IMR-90 (cell line): Measurements from ENCODE around the gene SPINDOC. TPM values are rescaled to one million over a fixed set of nuclear protein-coding genes. Genes with fewer than 3 reads are reported as not detected.

ENCODE experiments used
- ATAC-seq: fragments of 200-7000 bp; cut with Tn5 transposase; 2 replicates; pipeline ENCODE4 v1.9.1; 2020; ENCODE audit warnings: low read depth, mild to moderate bottlenecking, moderate library complexity
- BruUV-seq: library from RNA; stranded (reverse); fragments of 400-500 nt; replicated peaks from 2 replicates; lab custom pipeline; 2021; lab: Mats Ljungman, UMichigan
- CTCF ChIA-PET: fragments of 300-600 bp; formaldehyde crosslinking; extraction: SDS; loops from one replicate; lab custom pipeline; 2021; ENCODE audit warnings: antibody characterized with exemption; lab: Yijun Ruan, JAX
- POLR2A ChIA-PET: fragments of 300-600 bp; sonication (Branson Sonifier 250); formaldehyde crosslinking; loops from one replicate; lab custom pipeline; 2022; ENCODE audit warnings: antibody characterized with exemption; ENCODE audit not compliant: unreplicated experiment; lab: Charles Lee
- DNase-seq: peaks from one replicate; pipeline ENCODE4 v3.0.0; 2013
- H2AFZ ChIP-seq: replicated peaks from 2 replicates; pipeline ENCODE3; 2013; ENCODE audit warnings: low read length, mild to moderate bottlenecking; ENCODE audit not compliant: poor library complexity
- H2AK5ac ChIP-seq: 2 replicates; pipeline ENCODE4 v1.6.1; 2013; ENCODE audit warnings: low read depth, low read length, inconsistent platforms
- H2AK9ac ChIP-seq: replicated peaks from 2 replicates; pipeline ENCODE3; 2013; ENCODE audit warnings: mild to moderate bottlenecking, low read depth, low read length, moderate library complexity; ENCODE audit not compliant: poor library complexity
- H2BK120ac ChIP-seq: 2 replicates; pipeline ENCODE4 v1.6.1; 2013; ENCODE audit warnings: low read depth, low read length, inconsistent platforms
- H2BK15ac ChIP-seq: 3 replicates; pipeline ENCODE4 v1.6.1; 2013; ENCODE audit warnings: low read depth, low read length, inconsistent platforms
- H2BK20ac ChIP-seq: 2 replicates; pipeline ENCODE4 v1.6.1; 2013; ENCODE audit warnings: low read depth, mild to moderate bottlenecking, inconsistent platforms, low read length, moderate library complexity
- H2BK5ac ChIP-seq: 2 replicates; pipeline ENCODE4 v1.6.1; 2013; ENCODE audit warnings: mild to moderate bottlenecking, low read depth, low read length, inconsistent platforms; ENCODE audit not compliant: poor library complexity, severe bottlenecking
- H3K14ac ChIP-seq: replicated peaks from 2 replicates; pipeline ENCODE4 v1.6.1; 2013; ENCODE audit warnings: low read depth, low read length, inconsistent platforms
- H3K18ac ChIP-seq: 2 replicates; pipeline ENCODE4 v1.6.1; 2013; ENCODE audit warnings: low read depth, low read length, control low read depth
- H3K23ac ChIP-seq: 2 replicates; pipeline ENCODE4 v1.6.1; 2013; ENCODE audit warnings: low read depth, low read length, inconsistent platforms
- H3K27ac ChIP-seq: 2 replicates; pipeline ENCODE4 v1.5.1; 2013; ENCODE audit warnings: mild to moderate bottlenecking, control low read depth, low read length; ENCODE audit not compliant: insufficient read depth
- H3K27me3 ChIP-seq: 2 replicates; pipeline ENCODE4 v1.6.1; 2013; ENCODE audit warnings: low read length; ENCODE audit not compliant: control insufficient read depth, insufficient read depth
- H3K36me3 ChIP-seq: 2 replicates; pipeline ENCODE4 v1.6.1; 2013; ENCODE audit warnings: low read length, mixed read lengths; ENCODE audit not compliant: control insufficient read depth, insufficient read depth
- H3K4ac ChIP-seq: 2 replicates; pipeline ENCODE4 v1.6.1; 2013; ENCODE audit warnings: low read depth, low read length, inconsistent platforms
- H3K4me1 ChIP-seq: 2 replicates; pipeline ENCODE4 v1.6.1; 2013; ENCODE audit warnings: low read length, mixed read lengths; ENCODE audit not compliant: control insufficient read depth, insufficient read depth
- H3K4me2 ChIP-seq: 2 replicates; pipeline ENCODE4 v1.6.1; 2013; ENCODE audit warnings: low read depth, mild to moderate bottlenecking, control low read depth, low read length, moderate library complexity
- H3K4me3 ChIP-seq: 2 replicates; pipeline ENCODE4 v1.5.1; 2013; ENCODE audit warnings: low read depth, mild to moderate bottlenecking, control low read depth, low read length, moderate library complexity; ENCODE audit not compliant: insufficient read depth
- H3K56ac ChIP-seq: 2 replicates; pipeline ENCODE4 v1.6.1; 2013; ENCODE audit warnings: low read length, inconsistent platforms; ENCODE audit not compliant: insufficient read depth; ENCODE audit errors: extremely low read depth
- H3K79me1 ChIP-seq, 2 experiments: 2 replicates each; pipeline ENCODE4 v1.6.1; 2013; ENCODE audit warnings: low read length in 2 of 2, inconsistent platforms in 1 of 2, low read depth in 1 of 2
- H3K9ac ChIP-seq: 2 replicates; pipeline ENCODE4 v1.6.1; 2013; ENCODE audit warnings: low read depth, low read length, control low read depth
- H3K9me1 ChIP-seq: 2 replicates; pipeline ENCODE4 v1.6.1; 2013; ENCODE audit warnings: low read length, inconsistent platforms; ENCODE audit not compliant: insufficient read depth
- H3K9me3 ChIP-seq: 2 replicates; pipeline ENCODE4 v1.6.1; 2013; ENCODE audit warnings: low read length; ENCODE audit not compliant: control insufficient read depth, insufficient read depth
- H4K20me1 ChIP-seq: 2 replicates; pipeline ENCODE4 v1.6.1; 2013; ENCODE audit warnings: low read length, inconsistent platforms; ENCODE audit not compliant: insufficient read depth
- H4K5ac ChIP-seq: 2 replicates; pipeline ENCODE4 v1.6.1; 2013; ENCODE audit warnings: mild to moderate bottlenecking, low read depth, low read length, control low read depth
- H4K8ac ChIP-seq, 2 experiments: 2 replicates each; pipeline ENCODE4 v1.6.1; 2013; ENCODE audit warnings: low read depth in 2 of 2, low read length in 2 of 2, control low read depth in 1 of 2, inconsistent platforms in 1 of 2
- H4K91ac ChIP-seq: 2 replicates; pipeline ENCODE4 v1.6.1; 2013; ENCODE audit warnings: low read depth, low read length, inconsistent platforms; ENCODE audit not compliant: insufficient read depth
- BHLHE40 ChIP-seq: fragments of 150-350 bp; IDR thresholded peaks from 2 replicates; pipeline ENCODE4 v1.6.1; 2016; ENCODE audit warnings: mild to moderate bottlenecking, low read depth, low read length
- CEBPB ChIP-seq: IDR thresholded peaks from 2 replicates; pipeline ENCODE4 v1.6.1; 2012; ENCODE audit warnings: low read depth, low read length, improper control_type of control experiment
- CTCF ChIP-seq: conservative IDR thresholded peaks from 2 replicates; pipeline ENCODE4 v1.5.1; 2012; ENCODE audit warnings: mild to moderate bottlenecking, low read depth, low read length, improper control_type of control experiment
- FOS ChIP-seq: fragments of 150-350 bp; IDR thresholded peaks from 2 replicates; pipeline ENCODE4 v1.6.1; 2016; ENCODE audit warnings: low read depth, low read length
- MAFK ChIP-seq: IDR thresholded peaks from 2 replicates; pipeline ENCODE4 v1.6.1; 2012; ENCODE audit warnings: low read depth, low read length, improper control_type of control experiment
- MAZ ChIP-seq: IDR thresholded peaks from 2 replicates; pipeline ENCODE4 v1.6.1; 2012; ENCODE audit warnings: low read depth, mild to moderate bottlenecking, low read length, improper control_type of control experiment, moderate library complexity, borderline replicate concordance
- whole genome bisulfite sequencing, 2 experiments: methylation state at CpG; one replicate each; pipeline versions ENCODE4 v1.1.5 to v1.1.7; 2013; ENCODE audit warnings: missing lambda C conversion rate in 2 of 2; ENCODE audit not compliant: insufficient read length in 1 of 2; ENCODE audit errors: extremely low coverage in 2 of 2; 5-methylcytosine and 5-hydroxymethylcytosine counted together
- dilution Hi-C: fragments of 300-500 bp; cut with HindIII; formaldehyde crosslinking; loops from one replicate; pipeline ENCODE4 v1.14.3; 2018; ENCODE audit warnings: low sequenced_read_pairs; ENCODE audit not compliant: unreplicated experiment
- in situ Hi-C: fragments of 300-500 bp; cut with MboI; formaldehyde crosslinking; loops from 3 replicates; pipeline ENCODE4 v1.14.3; 2019; ENCODE audit warnings: low sequenced_read_pairs, inconsistent platforms, mixed read lengths
- intact Hi-C: fragments of 100-400 bp; cut with micrococcal nuclease; formaldehyde crosslinking; loops from 2 replicates; pipeline ENCODE4 v1.10.0; 2022
- polyA plus RNA-seq, 3 experiments: library from polyadenylated mRNA; depleted of rRNA; stranded (reverse); fragments of >200 nt; gene quantifications; 2 replicates each; pipeline ENCODE4 v1.2.3, GENCODE V29; 2012; ENCODE audit warnings: low replicate concordance in 1 of 3
- total RNA-seq: library from RNA; depleted of rRNA; stranded (reverse); fragments of >200 nt; gene quantifications from 2 replicates; pipeline ENCODE4 v1.2.3, GENCODE V29; 2012
- TF ChIP-seq, protein P1 (sequence below): fragments of 150-350 bp; IDR thresholded peaks from 2 replicates; pipeline ENCODE4 v1.6.1; 2016; ENCODE audit warnings: low read depth, mild to moderate bottlenecking, low read length, moderate library complexity, borderline replicate concordance

The SPINDOC gene
- total and polyA plus RNA-seq, 2 of the 4 experiments (the other 2 are of a cell fraction), result 10.0 to 29.9 TPM

GRCh38 chr11:63769714-63770455 lies 43.4 kb upstream of the SPINDOC start:
- ATAC-seq, result no peak
- peaks cover 16% of the 10 kb centered on the region for H3K4me1 ChIP-seq
- peak overlapping the region; percentile 89 for H2AK9ac ChIP-seq
- peak overlapping the region; percentile 38 for H3K4ac ChIP-seq
- intact Hi-C loops, result loop anchor here (2.0 kb wide), 4 partner anchors 43 to 383 kb away; partner anchors contain the start of gene SPINDOC
- POLR2A ChIA-PET, result no interaction called here
- DNase-seq, result no peak
- no peaks in the 10 kb centered on the region for H3K9me3 ChIP-seq
- H3K9ac ChIP-seq, result peak overlapping the region; percentile 35
- no peak overlapping the region for H4K5ac ChIP-seq
- H3K27ac ChIP-seq, result no peak overlapping the region
- no peak overlapping the region for H2BK5ac ChIP-seq
- peaks cover 7% of the 10 kb centered on the region for H3K36me3 ChIP-seq
- peak overlapping the region; percentile 65 for H3K4me2 ChIP-seq
- peak overlapping the region; percentile 78; the same call in 1 of the 2 replicates for H2AK5ac ChIP-seq
- no peak overlapping the region for H2BK120ac ChIP-seq
- H3K4me3 ChIP-seq, result peak overlapping the region; percentile 59
- H3K18ac ChIP-seq, result no peak overlapping the region
- H2AFZ ChIP-seq, result peak overlapping the region; percentile 96
- peaks cover 25% of the 10 kb centered on the region for H4K20me1 ChIP-seq
- in situ Hi-C loops, result loop anchor here (10.0 kb wide), 1 partner anchor 175 kb away; no protein-coding TSS in a partner anchor
- peaks cover 7% of the 10 kb centered on the region for H3K9me1 ChIP-seq
- no peak overlapping the region for H2BK20ac ChIP-seq
- 3% methylated on average over 13 of the region's 35 CpGs; no CpG with 5 or more reads in 1 of the 2 experiments for WGBS, 2 experiments
- no TSS peak for BruUV-seq
- no peak for TF ChIP-seq FOS
- TF ChIP-seq CTCF, result no peak
- no peak for TF ChIP-seq CEBPB
- TF ChIP-seq MAFK, result no peak
- TF ChIP-seq, protein P1, sequence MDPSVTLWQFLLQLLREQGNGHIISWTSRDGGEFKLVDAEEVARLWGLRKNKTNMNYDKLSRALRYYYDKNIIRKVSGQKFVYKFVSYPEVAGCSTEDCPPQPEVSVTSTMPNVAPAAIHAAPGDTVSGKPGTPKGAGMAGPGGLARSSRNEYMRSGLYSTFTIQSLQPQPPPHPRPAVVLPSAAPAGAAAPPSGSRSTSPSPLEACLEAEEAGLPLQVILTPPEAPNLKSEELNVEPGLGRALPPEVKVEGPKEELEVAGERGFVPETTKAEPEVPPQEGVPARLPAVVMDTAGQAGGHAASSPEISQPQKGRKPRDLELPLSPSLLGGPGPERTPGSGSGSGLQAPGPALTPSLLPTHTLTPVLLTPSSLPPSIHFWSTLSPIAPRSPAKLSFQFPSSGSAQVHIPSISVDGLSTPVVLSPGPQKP, result no peak
- no peak for TF ChIP-seq MAZ
- TF ChIP-seq BHLHE40, result no peak
- no peak overlapping the region for H2BK15ac ChIP-seq
- CTCF ChIA-PET, result interaction anchor here (1.6 kb wide), 1 partner anchor 66 kb away, joined by 4 read pairs; no protein-coding TSS in a partner anchor
- H3K14ac ChIP-seq, result peak overlapping the region; percentile 6
- H4K91ac ChIP-seq, result no peak overlapping the region
- peak overlapping the region; percentile 13 to 68; a peak in 3 of 4 replicates for H4K8ac ChIP-seq
- peak overlapping the region; percentile 19; the same call in 1 of the 2 replicates for H3K23ac ChIP-seq
- peaks cover 7 to 30% of the 10 kb centered on the region in 2 experiments for H3K79me1 ChIP-seq
- dilution Hi-C loops, result no loop called here
- no peak overlapping the region for H3K56ac ChIP-seq
- H3K27me3 ChIP-seq, result no peaks in the 10 kb centered on the region
